ENCODE measurements around the gene CLDN22. TPM values are rescaled to one million over a fixed set of nuclear protein-coding genes. Genes with fewer than 3 reads are reported as not detected.

Gene CLDN22
- total RNA-seq, 1 experiment from 2014 or later = not detected

- TF ChIP-seq REST (IDR thresholded peaks at IDR 0.05; ENCODE audit: low read depth) = no peak
- TF ChIP-seq SRF (IDR thresholded peaks at IDR 0.05; ENCODE audit: low read depth) = no peak
- no peak for TF ChIP-seq ATF3 (IDR thresholded peaks at IDR 0.05)
- TF ChIP-seq ZNF274 (IDR thresholded peaks at IDR 0.05; ENCODE audit: low read depth, low read length) = no peak
- TF ChIP-seq FOSL1 (IDR thresholded peaks at IDR 0.05; ENCODE audit: low read depth) = no peak
- TF ChIP-seq, protein P1, sequence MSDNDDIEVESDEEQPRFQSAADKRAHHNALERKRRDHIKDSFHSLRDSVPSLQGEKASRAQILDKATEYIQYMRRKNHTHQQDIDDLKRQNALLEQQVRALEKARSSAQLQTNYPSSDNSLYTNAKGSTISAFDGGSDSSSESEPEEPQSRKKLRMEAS (IDR thresholded peaks at IDR 0.05) = no peak
- TF ChIP-seq CBX3 (IDR thresholded peaks at IDR 0.05; ENCODE audit: low read depth) = no peak
- no peak for TF ChIP-seq SIN3A (IDR thresholded peaks at IDR 0.05; ENCODE audit: low read depth)
- no peak for TF ChIP-seq YY1 (IDR thresholded peaks at IDR 0.05; ENCODE audit: extremely low read depth, insufficient replicate concordance, low read depth, low read length)
These were observed 30.4 kb downstream of the CLDN22 start (continued) for GRCh38 chr4:183289688-183290087.

GRCh38 chr4:183288955-183289354 lies 31.1 kb downstream of the CLDN22 start:
- Histone ChIP-seq H3K9ac (ENCODE audit: low read length) (no peak overlapping the region), H4K20me1 (ENCODE audit: insufficient read depth) (no peaks in the 10 kb centered on the region), H3K4me3 (replicated peaks in 1 of 2; ENCODE audit: low read depth in 1 of 2, low read length in 2 of 2) (no peak overlapping the region), H3K27ac (ENCODE audit: low read depth, low read length) (no peak overlapping the region), H3K36me3 (ENCODE audit: control insufficient read depth in 1 of 2, insufficient read depth in 2 of 2, low read length in 2 of 2) (peaks cover 11 to 37% of the 10 kb centered on the region in 2 experiments; a peak in 3 of 4 replicates), H3K9me3 (ENCODE audit: control insufficient read depth in 1 of 2, insufficient read depth in 1 of 2, low read depth in 1 of 2, low read length in 2 of 2) (no peaks in the 10 kb centered on the region), H3K9me2 (ENCODE audit: insufficient read depth) (no peaks in the 10 kb centered on the region), H3K4me2 (ENCODE audit: low read length) (no peak overlapping the region), H3K79me2 (ENCODE audit: insufficient read depth, low read length) (no peaks in the 10 kb centered on the region), H3K27me3 (ENCODE audit: insufficient read depth, low read length) (no peaks in the 10 kb centered on the region), H3K4me1 (ENCODE audit: control insufficient read depth in 1 of 2, insufficient read depth in 2 of 2, low read length in 2 of 2) (no peaks in the 10 kb centered on the region), H2AFZ (ENCODE audit: low read depth, low read length, poor library complexity, severe bottlenecking) (no peak overlapping the region)
- TF ChIP-seq, protein P2, sequence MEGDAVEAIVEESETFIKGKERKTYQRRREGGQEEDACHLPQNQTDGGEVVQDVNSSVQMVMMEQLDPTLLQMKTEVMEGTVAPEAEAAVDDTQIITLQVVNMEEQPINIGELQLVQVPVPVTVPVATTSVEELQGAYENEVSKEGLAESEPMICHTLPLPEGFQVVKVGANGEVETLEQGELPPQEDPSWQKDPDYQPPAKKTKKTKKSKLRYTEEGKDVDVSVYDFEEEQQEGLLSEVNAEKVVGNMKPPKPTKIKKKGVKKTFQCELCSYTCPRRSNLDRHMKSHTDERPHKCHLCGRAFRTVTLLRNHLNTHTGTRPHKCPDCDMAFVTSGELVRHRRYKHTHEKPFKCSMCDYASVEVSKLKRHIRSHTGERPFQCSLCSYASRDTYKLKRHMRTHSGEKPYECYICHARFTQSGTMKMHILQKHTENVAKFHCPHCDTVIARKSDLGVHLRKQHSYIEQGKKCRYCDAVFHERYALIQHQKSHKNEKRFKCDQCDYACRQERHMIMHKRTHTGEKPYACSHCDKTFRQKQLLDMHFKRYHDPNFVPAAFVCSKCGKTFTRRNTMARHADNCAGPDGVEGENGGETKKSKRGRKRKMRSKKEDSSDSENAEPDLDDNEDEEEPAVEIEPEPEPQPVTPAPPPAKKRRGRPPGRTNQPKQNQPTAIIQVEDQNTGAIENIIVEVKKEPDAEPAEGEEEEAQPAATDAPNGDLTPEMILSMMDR (IDR thresholded peaks at IDR 0.05 in 2 of 3, conservative IDR thresholded peaks at IDR 0.05 in 1 of 3; ENCODE audit: borderline replicate concordance in 1 of 3, insufficient read depth in 1 of 3, low read depth in 2 of 3, low read length in 2 of 3) = 0 out of 6 replicates have a peak, but pooled peaks of 1 of the 3 experiments have one; percentile 3
- no peak for TF ChIP-seq ZNF274 (IDR thresholded peaks at IDR 0.05; ENCODE audit: low read depth, low read length)
- intact Hi-C loops (cut with micrococcal nuclease) = no loop called here
- BruUV-seq (replicated peaks) = no TSS peak
- ChIA-PET POLR2A (no interaction called here), CTCF (no interaction called here), RAD21 (ENCODE audit: low non-redundant PET in 1 of 2, low total read pairs in 2 of 2, uncharacterized antibody in 2 of 2, unreplicated experiment in 2 of 2) (no interaction called here)
- ATAC-seq (peak; percentile 49; the same call in 1 of the 2 replicates), DNase-seq (ENCODE audit: low read depth, low spot score) (no peak)
